ENCODE measurements around the gene KHDC1.
"Not testable (repeated sequence)": the region's sequence is repeated elsewhere in the genome, so short reads cannot be mapped to it uniquely, and the experiment has no call there.

The KHDC1 gene

GRCh38 chr6:73262671-73263569 is at the start of gene KHDC1:
KHDC1 (minus strand) TSS chr6:73263196; CDS start chr6:73242517, 20,679 bp downstream.
- DNase-seq (ENCODE audit: low read depth) = peak; percentile 46

GRCh38 chr6:73310503-73310845 is 47.5 kb upstream of the KHDC1 start:
- DNase-seq (ENCODE audit: low read depth) = not testable (repeated sequence)

GRCh38 chr6:73309785-73310502 is 46.9 kb upstream of the KHDC1 start:
- DNase-seq (ENCODE audit: low read depth) = peak; percentile 22

- no peak for DNase-seq (ENCODE audit: low read depth)
Observed at GRCh38 chr6:73309535-73309784, 46.5 kb upstream of the KHDC1 start.

- DNase-seq (ENCODE audit: low read depth) = no peak
Observed at GRCh38 chr6:73308712-73309534, 45.9 kb upstream of the KHDC1 start.

- DNase-seq (ENCODE audit: low read depth) = not testable (repeated sequence)
Observed at GRCh38 chr6:73303773-73304172, 40.8 kb upstream of the KHDC1 start.

- DNase-seq (ENCODE audit: low read depth) = no peak
Observed at GRCh38 chr6:73302339-73302738, 39.3 kb upstream of the KHDC1 start.

GRCh38 chr6:73299151-73299971 is 36.4 kb upstream of the KHDC1 start:
- DNase-seq (ENCODE audit: low read depth) = no peak

GRCh38 chr6:73293331-73293730 is 30.3 kb upstream of the KHDC1 start:
- no peak for DNase-seq (ENCODE audit: low read depth)

- no peak for DNase-seq (ENCODE audit: low read depth)
Observed at GRCh38 chr6:73290435-73290834, 27.4 kb upstream of the KHDC1 start.

GRCh38 chr6:73286752-73287151 is 23.8 kb upstream of the KHDC1 start:
- DNase-seq (ENCODE audit: low read depth) = no peak

- no peak for DNase-seq (ENCODE audit: low read depth)
Observed at GRCh38 chr6:73285674-73286283, 22.8 kb upstream of the KHDC1 start.

GRCh38 chr6:73282871-73283270 is 19.9 kb upstream of the KHDC1 start:
- DNase-seq (ENCODE audit: low read depth) = no peak

GRCh38 chr6:73281684-73282083 is 18.7 kb upstream of the KHDC1 start:
- DNase-seq (ENCODE audit: low read depth) = not testable (repeated sequence)

- DNase-seq (ENCODE audit: low read depth) = not testable (repeated sequence)
Observed at GRCh38 chr6:73269296-73269695, 6.3 kb upstream of the KHDC1 start.

- DNase-seq (ENCODE audit: low read depth) = not testable (repeated sequence)
Observed at GRCh38 chr6:73268896-73269295, 5.9 kb upstream of the KHDC1 start.

GRCh38 chr6:73264446-73264845 is 1.4 kb upstream of the KHDC1 start:
- no peak for DNase-seq (ENCODE audit: low read depth)

- no peak for DNase-seq (ENCODE audit: low read depth)
Observed at GRCh38 chr6:73263570-73263909, 544 bp upstream of the KHDC1 start.

- no peak for DNase-seq (ENCODE audit: low read depth)
Observed at GRCh38 chr6:73258721-73259120, 4.3 kb downstream of the KHDC1 start.

GRCh38 chr6:73254323-73254722 is 8.7 kb downstream of the KHDC1 start:
- not testable (repeated sequence) for DNase-seq (ENCODE audit: low read depth)

GRCh38 chr6:73252703-73253102 is 10.3 kb downstream of the KHDC1 start:
- no peak for DNase-seq (ENCODE audit: low read depth)
